NCI-H524 treated with DMSO at 0.1 percent for 48 hours (cell line): ENCODE results near the gene ZNF366.

Source experiments
- DNase-seq: peaks from one replicate; lab custom pipeline; 2025; lab: John Stamatoyannopoulos, UW

ZNF366 gene

GRCh38 chr5:72507231-72507906, at the start of gene ZNF366:
Gene ZNF366 (minus strand): TSS chr5:72507410. CDS start chr5:72461496, 45,914 bp downstream.
- no peak for DNase-seq

- DNase-seq: peak; percentile 20
Observed at GRCh38 chr5:72556351-72557166, 49.3 kb upstream of the ZNF366 start.

DNA sequence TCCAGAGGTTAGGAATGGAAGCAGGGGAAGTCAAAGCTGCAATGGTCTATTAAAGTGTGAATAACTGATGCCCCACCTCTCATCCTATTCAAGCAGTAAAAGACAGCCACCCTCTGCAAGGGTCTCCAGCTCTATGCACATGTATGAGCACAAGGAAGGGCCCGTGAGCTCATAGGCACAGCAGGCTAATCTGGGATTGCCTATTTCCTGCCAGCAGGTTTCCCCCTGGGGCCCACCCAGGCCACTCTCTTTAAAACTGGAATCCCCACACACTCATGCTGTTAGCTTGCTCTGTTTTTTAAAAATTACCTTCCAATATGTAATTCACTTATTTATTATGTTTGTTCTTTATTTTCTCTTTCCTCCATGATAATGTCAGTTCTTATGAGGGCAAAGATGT, 48.7 kb upstream of the ZNF366 start:
- no peak for DNase-seq

GRCh38 chr5:72554897-72555296, 47.7 kb upstream of the ZNF366 start:
- DNase-seq: no peak

DNA sequence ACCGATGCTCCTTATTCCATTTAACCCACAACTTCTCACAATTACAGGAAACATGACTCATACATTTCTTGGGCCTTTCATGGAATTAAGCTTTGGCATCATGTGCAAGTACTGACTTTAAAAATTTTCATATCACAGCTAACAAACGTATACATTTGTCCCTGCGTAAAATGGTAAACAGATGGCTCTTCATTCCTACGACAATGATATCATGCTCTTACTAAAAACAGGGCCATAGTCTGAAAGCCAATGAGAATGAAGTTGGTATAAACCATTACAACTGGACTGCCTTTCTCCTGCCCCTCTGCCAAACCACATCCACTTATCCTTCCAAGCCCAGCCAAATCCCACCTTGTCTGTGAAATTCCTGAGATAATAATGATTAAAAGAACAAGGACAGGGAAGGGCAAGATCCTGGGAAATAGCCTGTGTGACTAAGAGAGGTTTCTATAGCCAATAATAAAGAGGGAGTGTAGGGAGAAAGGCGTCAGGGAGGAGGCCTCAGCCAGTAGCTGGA, 44.9 kb upstream of the ZNF366 start:
- no peak for DNase-seq

GRCh38 chr5:72550595-72550994, 43.4 kb upstream of the ZNF366 start:
- DNase-seq: no peak

GRCh38 chr5:72543811-72544210, 36.6 kb upstream of the ZNF366 start:
- no peak for DNase-seq

DNA sequence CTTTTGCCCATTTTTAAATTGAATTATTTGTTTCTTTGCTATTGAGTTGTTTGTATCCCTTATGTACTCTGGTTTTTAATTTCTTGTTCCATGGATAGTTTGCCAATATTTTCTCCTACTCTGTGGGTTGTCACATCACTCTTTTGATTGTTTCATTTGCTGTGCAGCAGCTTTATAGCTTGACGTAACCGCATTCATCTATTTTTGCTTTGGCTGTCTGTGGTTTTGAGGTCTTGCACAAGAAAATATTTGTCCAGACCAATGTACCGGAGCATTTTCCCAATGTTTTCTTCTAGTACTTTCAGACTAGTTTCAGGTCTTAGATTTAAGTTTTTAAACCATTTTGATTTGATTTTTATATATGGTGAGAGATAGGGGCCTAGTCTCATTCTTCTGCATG, 36.2 kb upstream of the ZNF366 start:
- DNase-seq: no peak

DNA sequence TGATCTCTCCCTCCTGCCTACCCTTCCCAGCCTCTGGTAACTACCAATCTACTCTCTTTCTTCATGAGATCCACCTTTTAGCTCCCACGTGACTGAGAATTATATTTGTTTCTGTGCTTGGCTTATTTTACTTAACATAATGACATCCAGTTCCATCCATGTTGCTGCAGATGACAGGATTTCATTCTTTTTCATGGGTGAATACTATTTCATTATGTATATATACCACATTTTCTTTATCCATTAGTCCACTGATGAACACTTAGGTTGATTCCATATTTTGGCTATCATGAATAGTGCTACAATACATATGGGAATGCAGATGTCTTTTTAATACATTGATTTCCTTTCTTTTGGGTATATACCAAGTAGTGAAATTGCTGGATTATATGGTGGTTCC, 35.5 kb upstream of the ZNF366 start:
- DNase-seq: no peak

DNA sequence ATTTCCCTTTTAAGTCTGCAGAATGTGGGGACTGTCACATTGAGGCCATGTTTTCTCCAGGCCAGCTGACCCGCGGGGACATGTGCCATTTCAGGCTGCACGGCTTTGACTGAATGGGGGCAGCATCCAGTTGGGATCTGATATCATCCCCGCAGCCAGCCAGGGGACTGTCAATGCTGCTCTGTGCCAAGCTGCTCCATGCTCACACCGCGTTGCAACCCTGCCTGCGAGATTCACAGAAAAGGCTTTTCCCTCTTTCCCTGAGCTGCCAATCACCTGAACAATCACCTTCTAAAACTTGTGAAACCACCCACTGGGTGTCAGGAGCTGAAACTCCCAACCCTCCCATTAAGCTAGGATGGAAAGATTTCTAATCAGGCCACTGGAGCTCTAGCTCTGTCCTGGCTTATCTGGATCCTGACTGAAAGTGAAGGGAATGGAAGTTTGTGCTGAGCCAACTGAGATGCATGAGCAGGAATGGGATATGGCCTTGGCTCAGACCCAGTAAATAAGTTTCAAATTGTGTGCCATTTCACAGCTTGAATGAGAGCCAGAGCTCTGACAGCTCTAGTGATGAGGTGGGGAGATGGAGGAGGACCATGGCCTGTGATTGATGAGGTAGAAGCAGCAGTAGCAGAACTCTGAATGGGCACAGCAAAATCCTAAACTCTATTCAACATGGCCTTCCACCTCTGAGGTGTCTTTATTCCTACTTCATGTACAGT, 34.5 kb upstream of the ZNF366 start:
- no peak for DNase-seq

GRCh38 chr5:72540759-72541438, 33.7 kb upstream of the ZNF366 start:
- no peak for DNase-seq

- DNase-seq: no peak
Observed at GRCh38 chr5:72539726-72540125, 32.5 kb upstream of the ZNF366 start.

GRCh38 chr5:72539038-72539437, 31.8 kb upstream of the ZNF366 start:
- no peak for DNase-seq

- no peak for DNase-seq
Observed at GRCh38 chr5:72537166-72537565, 30.0 kb upstream of the ZNF366 start.

DNA sequence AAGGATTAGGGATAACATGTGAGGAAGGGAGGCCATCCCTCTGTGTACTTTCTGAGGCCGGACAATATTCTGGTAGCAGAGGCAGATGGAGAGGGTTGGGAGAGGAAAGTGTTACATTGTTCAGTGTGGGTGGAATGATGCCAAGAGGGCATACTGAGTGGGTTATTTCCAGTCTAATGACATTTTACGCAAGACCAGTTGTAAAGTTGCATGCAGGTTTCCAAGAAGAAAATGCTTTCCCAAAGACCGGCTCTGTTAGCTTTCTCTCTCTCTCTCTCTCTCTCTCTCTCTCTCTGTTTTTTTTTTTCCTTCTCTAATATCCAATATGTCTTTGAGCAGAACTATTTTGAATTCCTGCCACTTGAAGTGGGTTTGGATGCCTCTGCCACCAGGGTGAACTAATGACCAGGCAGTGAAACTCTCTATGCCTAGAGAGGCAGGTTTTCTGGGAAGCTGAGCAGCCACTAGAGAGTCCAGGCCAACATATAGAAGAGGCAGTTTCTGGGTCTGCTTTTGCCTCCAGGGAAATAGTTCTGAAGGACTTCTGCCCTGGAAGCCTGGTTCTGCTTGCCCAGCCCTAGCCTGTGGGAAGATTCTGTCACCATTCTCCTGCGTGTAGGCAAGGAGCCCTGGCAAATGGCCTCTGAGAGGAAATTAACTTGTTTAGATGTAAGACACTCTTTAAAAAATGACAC, 24.4 kb upstream of the ZNF366 start:
- no peak for DNase-seq

DNA sequence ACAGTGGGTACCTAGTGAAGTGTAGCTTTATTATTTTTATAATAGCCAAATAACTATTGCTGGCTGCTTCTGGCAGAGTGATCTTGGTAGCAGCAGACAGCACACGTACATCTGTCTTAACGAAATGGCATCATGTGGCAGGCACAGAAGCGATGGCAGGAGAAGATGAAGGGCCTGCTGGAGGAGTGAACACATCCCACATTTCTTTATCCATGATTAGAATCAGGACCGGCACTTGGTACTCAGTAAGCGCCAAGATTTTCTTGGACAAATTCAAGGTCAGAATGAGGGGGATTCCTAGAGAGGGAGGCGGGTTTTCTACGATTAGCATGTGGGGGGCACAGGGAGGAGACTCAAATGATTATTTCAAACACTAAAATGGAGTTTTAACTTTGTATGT, 23.0 kb upstream of the ZNF366 start:
- no peak for DNase-seq

- no peak for DNase-seq
Observed at GRCh38 chr5:72529383-72529782, 22.2 kb upstream of the ZNF366 start.

DNA sequence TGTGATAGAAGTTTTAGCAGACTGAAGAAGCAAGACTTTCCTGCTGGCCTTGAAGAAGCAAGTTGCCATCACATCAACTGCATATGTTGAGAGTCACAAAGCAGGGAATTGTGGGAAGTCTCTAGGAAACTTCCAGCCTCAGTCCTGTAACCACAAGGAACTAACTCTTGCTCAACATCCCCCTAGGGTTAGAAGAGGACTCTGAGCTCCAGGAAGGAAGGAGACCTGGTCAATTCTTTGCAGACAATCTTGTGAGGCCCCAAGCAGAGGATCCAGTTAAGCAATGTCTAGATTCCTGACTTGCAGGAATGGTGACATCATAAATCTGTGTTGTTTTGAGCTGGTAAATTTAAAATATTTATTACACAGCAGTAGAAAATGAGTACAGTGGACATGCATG, 18.6 kb upstream of the ZNF366 start:
- no peak for DNase-seq

DNA sequence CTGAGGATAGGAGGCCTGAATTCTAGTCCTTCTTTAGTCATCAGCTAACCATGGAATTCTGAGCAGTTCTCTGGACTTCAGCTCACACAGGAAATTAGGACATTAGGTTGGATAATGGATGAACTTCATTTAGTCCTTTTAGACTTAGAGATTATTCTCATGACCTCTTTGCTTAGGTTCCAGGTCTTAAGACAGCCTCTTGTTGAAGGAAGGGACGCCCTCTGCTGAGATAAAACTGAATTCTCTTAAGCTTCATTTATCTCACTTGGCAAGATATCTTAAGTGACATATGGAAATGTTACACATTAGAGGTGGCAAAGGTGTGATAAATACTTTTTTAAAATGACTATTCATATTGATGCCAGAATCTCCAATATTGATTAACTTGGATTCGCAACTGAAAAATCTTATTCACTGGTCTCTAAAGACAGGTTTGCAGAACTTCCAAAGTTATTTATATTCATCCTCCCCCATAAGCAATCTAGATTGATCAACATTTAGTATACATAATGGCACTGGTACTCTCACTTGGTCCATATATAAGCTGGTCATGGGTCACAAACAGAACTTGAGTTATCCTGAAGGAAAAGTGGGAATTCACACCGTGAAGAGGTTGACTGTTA, 16.9 kb upstream of the ZNF366 start:
- DNase-seq: peak; percentile 31

- no peak for DNase-seq
Observed at GRCh38 chr5:72522607-72523006, 15.4 kb upstream of the ZNF366 start.

DNA sequence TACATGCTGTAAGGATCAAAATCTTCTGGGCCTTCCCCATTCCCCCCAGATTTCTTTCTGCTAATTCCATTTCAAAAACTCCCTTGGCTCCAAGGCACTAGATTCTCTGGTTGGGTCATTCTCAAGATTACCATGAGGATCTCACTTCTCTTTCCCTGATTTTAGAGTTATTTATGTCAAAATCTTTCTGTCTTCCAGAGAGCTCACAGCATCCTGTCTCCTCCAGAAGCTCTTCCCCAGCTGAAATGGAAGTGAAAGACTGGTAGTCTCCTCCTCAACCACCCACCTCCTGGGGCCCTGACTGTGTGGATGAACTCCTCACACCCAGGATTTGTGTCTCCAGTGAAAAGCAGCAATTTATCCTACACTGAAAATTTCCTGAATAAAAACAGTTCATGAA, 11.9 kb upstream of the ZNF366 start:
- no peak for DNase-seq
